GM12878 (cell line): Measurements from ENCODE around the gene BRCA1. TPM values are rescaled to one million over a fixed set of nuclear protein-coding genes. Genes with fewer than 3 reads are reported as not detected.

Experiments
- ATAC-seq: fragments of 200-7000 bp; cut with Tn5 transposase; 3 replicates; pipeline ENCODE4 v1.9.1; 2020; ENCODE audit warnings: mild to moderate bottlenecking, moderate library complexity
- BruUV-seq: library from RNA; stranded (reverse); fragments of 400-500 nt; replicated peaks from 2 replicates; lab custom pipeline; 2021; lab: Mats Ljungman, UMichigan
- CTCF ChIA-PET: fragments of 300-600 bp; sonication (Branson Sonifier 250); formaldehyde crosslinking; extraction: SDS; loops from one replicate; lab custom pipeline; 2021; ENCODE audit warnings: inconsistent platforms; lab: Yijun Ruan, JAX
- POLR2A ChIA-PET: fragments of 350-600 bp; formaldehyde crosslinking; extraction: SDS; loops from one replicate; lab custom pipeline; 2021; ENCODE audit warnings: inconsistent platforms; lab: Charles Lee
- RAD21 ChIA-PET: fragments of 300-600 bp; sonication (Branson Sonifier 250); formaldehyde crosslinking; loops from one replicate; lab custom pipeline; 2023; ENCODE audit warnings: antibody characterized with exemption; ENCODE audit not compliant: unreplicated experiment; lab: Charles Lee
- SMC1A ChIA-PET: fragments of 300-600 bp; sonication (Branson Sonifier 250); formaldehyde crosslinking; loops from one replicate; lab custom pipeline; 2023; ENCODE audit not compliant: unreplicated experiment, uncharacterized antibody; lab: Charles Lee
- DNase-seq: peaks from one replicate; pipeline ENCODE4 v3.0.0-alpha.2; 2011; ENCODE audit warnings: low read depth, low spot score
- FAIRE-seq: peaks from 3 replicates; lab custom pipeline; 2011; peaks lifted over from hg19 to GRCh38; lab: Jason Lieb, UNC
- H2AFZ ChIP-seq: 2 replicates; pipeline ENCODE4 v1.6.0; 2011; ENCODE audit warnings: low read depth, low read length, control low read depth; ENCODE audit not compliant: control insufficient read depth
- H3K27ac ChIP-seq: 2 replicates; pipeline ENCODE4 v1.5.1; 2011; ENCODE audit warnings: control low read depth; ENCODE audit not compliant: control insufficient read depth, insufficient read depth
- H3K27me3 ChIP-seq, 2 experiments: replicated peaks in 1 of 2; 2 replicates each; pipeline versions ENCODE4 v1.6.0 to v1.6.1; 2011; ENCODE audit warnings: low read length in 1 of 2; ENCODE audit not compliant: control insufficient read depth in 2 of 2, insufficient read depth in 2 of 2
- H3K36me3 ChIP-seq, 2 experiments: 2 replicates each; pipeline ENCODE4 v1.5.1; 2011; ENCODE audit warnings: low read length in 1 of 2; ENCODE audit not compliant: control insufficient read depth in 2 of 2, insufficient read depth in 2 of 2
- H3K4me1 ChIP-seq: 2 replicates; pipeline ENCODE4 v1.6.1; 2011; ENCODE audit warnings: mild to moderate bottlenecking, low read length, moderate library complexity, mixed read lengths; ENCODE audit not compliant: control insufficient read depth, insufficient read depth
- H3K4me2 ChIP-seq: 2 replicates; pipeline ENCODE4 v1.6.0; 2011; ENCODE audit warnings: control low read depth; ENCODE audit not compliant: control insufficient read depth, insufficient read depth
- H3K4me3 ChIP-seq: fragments of 200-600 bp; sonication (generic); 2 replicates; pipeline ENCODE4 v1.5.1; 2016
- H3K79me2 ChIP-seq: 2 replicates; pipeline ENCODE4 v1.6.0; 2011; ENCODE audit warnings: low read length; ENCODE audit not compliant: control insufficient read depth, insufficient read depth
- H3K9ac ChIP-seq: 2 replicates; pipeline ENCODE4 v1.8.0; 2011; ENCODE audit warnings: low read length, control low read depth, mixed read lengths; ENCODE audit not compliant: control insufficient read depth, insufficient read depth
- H3K9me3 ChIP-seq: replicated peaks from 3 replicates; pipeline ENCODE4 v1.5.1; 2011; ENCODE audit warnings: mild to moderate bottlenecking, low read length; ENCODE audit not compliant: control insufficient read depth, insufficient read depth
- H4K20me1 ChIP-seq: 2 replicates; pipeline ENCODE4 v1.6.0; 2011; ENCODE audit not compliant: control insufficient read depth, insufficient read depth
- ELK1 ChIP-seq: IDR thresholded peaks from 2 replicates; pipeline ENCODE4 v1.6.1; 2012; ENCODE audit warnings: low read depth, low read length, improper control_type of control experiment
- GABPA ChIP-seq: IDR thresholded peaks from 2 replicates; pipeline ENCODE4 v1.6.1; 2014; ENCODE audit warnings: antibody characterized with exemption, low read depth, mild to moderate bottlenecking, inconsistent platforms
- GATAD2B ChIP-seq: fragments of 450-650 bp; conservative IDR thresholded peaks from 2 replicates; pipeline ENCODE4 v1.6.1; 2017; ENCODE audit warnings: low read depth, mild to moderate bottlenecking, moderate library complexity
- HCFC1 ChIP-seq: fragments of 150-350 bp; IDR thresholded peaks from 2 replicates; pipeline ENCODE4 v1.6.1; 2014; ENCODE audit warnings: low read length
- KLF5 ChIP-seq: fragments of 450-650 bp; IDR thresholded peaks from 2 replicates; pipeline ENCODE4 v1.6.1; 2014; ENCODE audit warnings: mild to moderate bottlenecking; ENCODE audit not compliant: partially characterized antibody
- MEF2A ChIP-seq: IDR thresholded peaks from 2 replicates; pipeline ENCODE4 v1.6.1; 2011; ENCODE audit warnings: low read depth, mild to moderate bottlenecking, low read length, moderate library complexity; ENCODE audit not compliant: insufficient read depth
- MYB ChIP-seq: fragments of 150-350 bp; IDR thresholded peaks from 2 replicates; pipeline ENCODE4 v1.6.1; 2014; ENCODE audit warnings: mild to moderate bottlenecking, low read depth, low read length, borderline replicate concordance
- NFIC ChIP-seq: IDR thresholded peaks from 2 replicates; pipeline ENCODE4 v1.6.1; 2012; ENCODE audit warnings: low read depth, mild to moderate bottlenecking, inconsistent platforms, low read length, moderate library complexity
- NR2C1 ChIP-seq: fragments of 450-650 bp; IDR thresholded peaks from 2 replicates; pipeline ENCODE4 v1.6.1; 2017; ENCODE audit warnings: antibody characterized with exemption, mild to moderate bottlenecking, moderate library complexity
- PBX3 ChIP-seq: IDR thresholded peaks from 2 replicates; pipeline ENCODE4 v1.6.1; 2011; ENCODE audit warnings: mild to moderate bottlenecking, low read depth, low read length, moderate library complexity; ENCODE audit not compliant: insufficient replicate concordance
- POU2F2 ChIP-seq: IDR thresholded peaks from 3 replicates; pipeline ENCODE4 v1.6.1; 2011; ENCODE audit warnings: low read depth, mild to moderate bottlenecking, low read length, borderline replicate concordance
- REST ChIP-seq: IDR thresholded peaks from 2 replicates; pipeline ENCODE4 v1.6.1; 2012; ENCODE audit warnings: mild to moderate bottlenecking, low read depth, low read length
- SP1 ChIP-seq: IDR thresholded peaks from one replicate; pipeline ENCODE4 v1.6.1; 2011; ENCODE audit warnings: low read depth, low read length
- TBL1XR1 ChIP-seq: IDR thresholded peaks from 2 replicates; pipeline ENCODE4 v1.6.1; 2012; ENCODE audit warnings: low read depth, low read length, improper control_type of control experiment
- USF1 ChIP-seq: IDR thresholded peaks from 2 replicates; pipeline ENCODE4 v1.6.1; 2011; ENCODE audit warnings: borderline replicate concordance, low read depth, mild to moderate bottlenecking, moderate library complexity, mixed read lengths, low read length; ENCODE audit not compliant: insufficient read depth; ENCODE audit errors: extremely low read length
- YBX1 ChIP-seq: fragments of 450-650 bp; IDR thresholded peaks from 2 replicates; pipeline ENCODE4 v1.6.1; 2016; ENCODE audit warnings: antibody characterized with exemption
- ZNF207 ChIP-seq: fragments of 450-650 bp; IDR thresholded peaks from 2 replicates; pipeline ENCODE4 v1.6.1; 2014; ENCODE audit warnings: antibody characterized with exemption, mild to moderate bottlenecking, borderline replicate concordance
- ZNF217 ChIP-seq: fragments of 450-650 bp; IDR thresholded peaks from 2 replicates; pipeline ENCODE4 v1.6.1; 2017; ENCODE audit warnings: antibody characterized with exemption, mild to moderate bottlenecking
- ZZZ3 ChIP-seq: IDR thresholded peaks from 2 replicates; pipeline ENCODE4 v1.6.1; 2011; ENCODE audit warnings: low read depth; ENCODE audit not compliant: control insufficient read depth, insufficient read length
- WGBS: methylation state at CpG from one replicate; pipeline ENCODE4 v1.1.6; 2016; ENCODE audit warnings: low lambda C conversion rate; ENCODE audit not compliant: insufficient replicate concordance, insufficient coverage; ENCODE audit errors: missing lambda C conversion rate; 5-methylcytosine and 5-hydroxymethylcytosine counted together
- in situ Hi-C: fragments of 300-500 bp; cut with MboI; formaldehyde crosslinking; loops from 9 replicates; pipeline ENCODE4 v1.14.3; 2018; ENCODE audit warnings: mixed read lengths
- intact Hi-C: fragments of 100-400 bp; cut with micrococcal nuclease; formaldehyde crosslinking; loops from one replicate; pipeline ENCODE4 v1.14.2; 2022; ENCODE audit not compliant: unreplicated experiment
- polyA plus RNA-seq, 11 experiments: library from polyadenylated mRNA; depleted of rRNA in 4 of 11; unstranded in 6 of 11; stranded (reverse) in 5 of 11; fragments of >200 nt; fragmentation: Nextera tagmentation in 4 of 11; fragmentation: Illumina TruSeq in 1 of 11; extraction: Ambion mirVana in 4 of 11; extraction: Trizol in 1 of 11; gene quantifications; 1 replicate in 1 of 11; 2 replicates in 10 of 11; pipeline versions ENCODE4 v1.2.1 to v1.2.3, GENCODE V29; 2011 to 2016; ENCODE audit warnings: inconsistent platforms in 2 of 11, missing spikeins in 2 of 11, low read depth in 1 of 11
- total RNA-seq, 4 experiments: library from RNA; depleted of rRNA in 3 of 4; stranded (reverse); fragments of >200 nt in 3 of 4; fragmentation: Illumina TruSeq in 1 of 4; extraction: Trizol in 1 of 4; gene quantifications; 2 replicates each; pipeline versions ENCODE4 v1.2.1 to v1.2.3, GENCODE V29; 2013 to 2021

The BRCA1 gene
- total and polyA plus RNA-seq, 10 of the 15 experiments (the other 5 are each of a cell fraction or from before 2014, with no cell fraction given) = 16.8 to 71.2 (median 44.2) TPM

GRCh38 chr17:43142153-43142552 is 17.0 kb upstream of the BRCA1 start:
- no peaks in the 10 kb centered on the region for H3K9me3 ChIP-seq
- ATAC-seq (no peak), FAIRE-seq (no peak), DNase-seq (no peak)
- intact Hi-C loops (no loop called here), in situ Hi-C loops (no loop called here)
- no TSS peak for BruUV-seq
- TF ChIP-seq POU2F2 = no peak
- no peak for TF ChIP-seq ELK1
- no peak for TF ChIP-seq YBX1
- TF ChIP-seq HCFC1 = no peak
- TF ChIP-seq PBX3 = no peak
- TF ChIP-seq REST = no peak
- TF ChIP-seq MYB = no peak
- no peak for TF ChIP-seq SP1
- no peak for TF ChIP-seq MEF2A
- no peak for TF ChIP-seq ZNF217
- no peak for TF ChIP-seq ZNF207
- TF ChIP-seq KLF5 = no peak
- TF ChIP-seq GABPA = no peak
- no peak for TF ChIP-seq NFIC
- TF ChIP-seq ZZZ3 = no peak
- TF ChIP-seq TBL1XR1 = no peak
- no peak for TF ChIP-seq GATAD2B
- no peak for TF ChIP-seq NR2C1
- TF ChIP-seq USF1 = no peak
- WGBS = 94% methylated on average over 5 of the region's 5 CpGs
- H3K36me3 ChIP-seq = no peaks in the 10 kb centered on the region; a peak in 1 of 4 replicates
- no peaks in the 10 kb centered on the region for H3K4me1 ChIP-seq
- H3K4me2 ChIP-seq = no peak overlapping the region
- ChIA-PET CTCF (no interaction called here), POLR2A (no interaction called here), SMC1A (no interaction called here), RAD21 (no interaction called here)
- H3K27ac ChIP-seq = no peak overlapping the region
- no peak overlapping the region for H3K9ac ChIP-seq
- no peak overlapping the region for H2AFZ ChIP-seq
- no peaks in the 10 kb centered on the region for H3K79me2 ChIP-seq
- no peaks in the 10 kb centered on the region for H4K20me1 ChIP-seq
- no peak overlapping the region for H3K4me3 ChIP-seq
- H3K27me3 ChIP-seq = no peaks in the 10 kb centered on the region
